Mucosa of rectum (tissue), 2 donors: ENCODE measurements around the gene FYCO1.

Experiments used
- H3K27ac ChIP-seq, 2 donors: one replicate each; pipeline ENCODE4 v1.7.0; 2013; ENCODE audit warnings: inconsistent platforms in 2 of 2, low read depth in 2 of 2, low read length in 2 of 2
- H3K27me3 ChIP-seq, 2 donors: one replicate each; pipeline ENCODE4 v1.7.0; 2013; ENCODE audit warnings: low read length in 2 of 2; ENCODE audit not compliant: control insufficient read depth in 2 of 2, insufficient read depth in 2 of 2
- H3K36me3 ChIP-seq, 2 donors: one replicate each; pipeline ENCODE4 v1.7.0; 2013; ENCODE audit warnings: low read length in 2 of 2; ENCODE audit not compliant: control insufficient read depth in 2 of 2, insufficient read depth in 2 of 2
- H3K4me1 ChIP-seq, 2 donors: one replicate each; pipeline ENCODE4 v1.7.0; 2013; ENCODE audit warnings: low read length in 2 of 2, mild to moderate bottlenecking in 1 of 2; ENCODE audit not compliant: control insufficient read depth in 2 of 2, insufficient read depth in 2 of 2
- H3K4me3 ChIP-seq, 2 donors: one replicate each; pipeline ENCODE4 v1.7.0; 2013; ENCODE audit warnings: low read length in 2 of 2
- H3K9ac ChIP-seq, 2 donors: one replicate each; pipeline ENCODE4 v1.7.0; 2013; ENCODE audit warnings: low read length in 2 of 2, low read depth in 1 of 2, mild to moderate bottlenecking in 1 of 2
- H3K9me3 ChIP-seq, 2 donors: one replicate each; pipeline ENCODE4 v1.7.0; 2013; ENCODE audit warnings: low read length in 2 of 2; ENCODE audit not compliant: control insufficient read depth in 2 of 2
- donor health status: healthy.
- donor health status: Normal muscosa, but diverticular disease.

FYCO1 gene

GRCh38 chr3:45939341-45939771 is 56.3 kb downstream of the FYCO1 start:
- H3K9ac ChIP-seq, result no peak overlapping the region
- peaks cover 6% of the 10 kb centered on the region in 2 donors for H3K4me1 ChIP-seq
- H3K4me3 ChIP-seq, result no peak overlapping the region
- H3K9me3 ChIP-seq, result no peaks in the 10 kb centered on the region
- H3K27me3 ChIP-seq, result no peaks in the 10 kb centered on the region
- no peak overlapping the region for H3K27ac ChIP-seq
- H3K36me3 ChIP-seq, result peaks cover 16 to 27% of the 10 kb centered on the region in 2 donors

GRCh38 chr3:45938864-45939263 is 56.8 kb downstream of the FYCO1 start:
- H3K27me3 ChIP-seq, result no peaks in the 10 kb centered on the region
- peaks cover 16 to 32% of the 10 kb centered on the region in 2 donors for H3K36me3 ChIP-seq
- no peak overlapping the region for H3K4me3 ChIP-seq
- H3K9me3 ChIP-seq, result no peaks in the 10 kb centered on the region
- H3K4me1 ChIP-seq, result peaks cover 6% of the 10 kb centered on the region in 2 donors
- H3K9ac ChIP-seq, result no peak overlapping the region
- no peak overlapping the region for H3K27ac ChIP-seq

- peaks cover 16 to 33% of the 10 kb centered on the region in 2 donors for H3K36me3 ChIP-seq
- no peaks in the 10 kb centered on the region for H3K9me3 ChIP-seq
- no peaks in the 10 kb centered on the region for H3K27me3 ChIP-seq
- no peak overlapping the region for H3K9ac ChIP-seq
- no peak overlapping the region for H3K27ac ChIP-seq
- no peak overlapping the region for H3K4me3 ChIP-seq
- peaks cover 6% of the 10 kb centered on the region in 2 donors for H3K4me1 ChIP-seq
These were observed 57.6 kb downstream of the FYCO1 start for GRCh38 chr3:45938043-45938435.

GRCh38 chr3:45937206-45938042 is 58.2 kb downstream of the FYCO1 start:
- no peaks in the 10 kb centered on the region for H3K27me3 ChIP-seq
- H3K36me3 ChIP-seq, result peaks cover 17 to 36% of the 10 kb centered on the region in 2 donors
- no peaks in the 10 kb centered on the region for H3K9me3 ChIP-seq
- H3K27ac ChIP-seq, result no peak overlapping the region
- no peak overlapping the region for H3K4me3 ChIP-seq
- peaks cover 3 to 6% of the 10 kb centered on the region in 2 donors for H3K4me1 ChIP-seq
- H3K9ac ChIP-seq, result no peak overlapping the region

- Histone ChIP-seq H3K27me3 (no peaks in the 10 kb centered on the region), H3K9ac (no peak overlapping the region), H3K9me3 (no peaks in the 10 kb centered on the region), H3K27ac (no peak overlapping the region), H3K4me1 (peaks cover 3 to 4% of the 10 kb centered on the region in 2 donors), H3K4me3 (no peak overlapping the region), H3K36me3 (peaks cover 27 to 48% of the 10 kb centered on the region in 2 donors)
These were observed 59.4 kb downstream of the FYCO1 start for GRCh38 chr3:45936261-45936660.

GRCh38 chr3:45933591-45933990 is 62.0 kb downstream of the FYCO1 start:
- Histone ChIP-seq H3K4me1 (no peaks in the 10 kb centered on the region), H3K9me3 (no peaks in the 10 kb centered on the region), H3K36me3 (peaks cover 43 to 69% of the 10 kb centered on the region in 2 donors), H3K4me3 (no peak overlapping the region), H3K27ac (no peak overlapping the region), H3K9ac (no peak overlapping the region), H3K27me3 (no peaks in the 10 kb centered on the region)

- H3K27ac ChIP-seq, result no peak overlapping the region
- H3K36me3 ChIP-seq, result peaks cover 54 to 74% of the 10 kb centered on the region in 2 donors
These were observed 63.5 kb downstream of the FYCO1 start for GRCh38 chr3:45932112-45932511.

GRCh38 chr3:45931496-45931895 is 64.1 kb downstream of the FYCO1 start:
- no peaks in the 10 kb centered on the region for H3K27me3 ChIP-seq
- no peak overlapping the region for H3K9ac ChIP-seq
- H3K27ac ChIP-seq, result no peak overlapping the region
- no peaks in the 10 kb centered on the region for H3K4me1 ChIP-seq
- H3K9me3 ChIP-seq, result no peaks in the 10 kb centered on the region
- H3K4me3 ChIP-seq, result no peak overlapping the region
- peaks cover 56 to 71% of the 10 kb centered on the region in 2 donors for H3K36me3 ChIP-seq

More at GRCh38 chr3:45932112-45932511, 63.5 kb downstream of the FYCO1 start:
- H3K4me3 ChIP-seq, result no peak overlapping the region
- H3K27me3 ChIP-seq, result no peaks in the 10 kb centered on the region
- no peak overlapping the region for H3K9ac ChIP-seq
- H3K9me3 ChIP-seq, result no peaks in the 10 kb centered on the region
- H3K4me1 ChIP-seq, result no peaks in the 10 kb centered on the region

GRCh38 chr3:45929042-45929679 is 66.5 kb downstream of the FYCO1 start:
- H3K36me3 ChIP-seq, result peaks cover 40 to 60% of the 10 kb centered on the region in 2 donors
- no peaks in the 10 kb centered on the region for H3K9me3 ChIP-seq
- no peak overlapping the region for H3K4me3 ChIP-seq
- H3K27ac ChIP-seq, result no peak overlapping the region
- no peaks in the 10 kb centered on the region for H3K4me1 ChIP-seq
- no peaks in the 10 kb centered on the region for H3K27me3 ChIP-seq
- no peak overlapping the region for H3K9ac ChIP-seq

GRCh38 chr3:45927881-45928280 is 67.7 kb downstream of the FYCO1 start:
- Histone ChIP-seq H3K27me3 (no peaks in the 10 kb centered on the region), H3K36me3 (peaks cover 51 to 69% of the 10 kb centered on the region in 2 donors), H3K4me1 (no peaks in the 10 kb centered on the region), H3K9me3 (no peaks in the 10 kb centered on the region), H3K9ac (no peak overlapping the region), H3K4me3 (no peak overlapping the region), H3K27ac (no peak overlapping the region)
